ENCODE results near the gene SNAP91.
A peak's percentile ranks its signal among the peaks of the same experiment; 100 is the strongest.

SNAP91 gene

DNA sequence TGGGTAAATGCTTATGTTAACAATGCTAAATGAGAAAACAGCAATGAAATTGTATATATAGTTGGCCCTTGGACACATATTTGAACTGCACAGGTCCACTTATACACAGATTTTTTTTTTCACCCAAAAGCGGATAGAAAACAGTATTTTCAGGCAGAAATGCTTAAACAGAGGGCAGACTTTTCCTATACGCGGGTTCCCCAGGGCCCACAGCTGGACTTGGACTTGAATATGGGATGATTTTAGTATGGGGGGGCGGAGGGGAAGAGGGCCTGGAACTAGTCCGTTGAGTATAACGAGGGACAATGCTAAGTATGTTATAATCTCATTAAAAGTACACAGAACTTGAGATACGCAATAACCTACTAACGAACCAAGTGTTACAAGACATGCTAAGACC, 197.6 kb downstream of the SNAP91 start:
- peaks cover 3% of the 10 kb centered on the region; the same call in 1 of the 2 replicates for H3K4me1 ChIP-seq (ENCODE audit: control insufficient read depth, insufficient read depth, low read length)
- no peaks in the 10 kb centered on the region for H3K36me3 ChIP-seq (ENCODE audit: control insufficient read depth, insufficient read depth, low read length)
- H3K4me3 ChIP-seq (ENCODE audit: low read depth, low read length): peak overlapping the region; percentile 86; the same call in 1 of the 2 replicates
- no peak overlapping the region for H3K27ac ChIP-seq (ENCODE audit: low read depth, low read length)
- H3K27me3 ChIP-seq (ENCODE audit: control insufficient read depth, insufficient read depth, low read length): peaks cover 10% of the 10 kb centered on the region; the same call in 1 of the 2 replicates
- no peak overlapping the region for H3K9ac ChIP-seq (ENCODE audit: low read length)
- no peaks in the 10 kb centered on the region for H3K9me3 ChIP-seq (ENCODE audit: control insufficient read depth, insufficient read depth, low read depth, low read length)

DNA sequence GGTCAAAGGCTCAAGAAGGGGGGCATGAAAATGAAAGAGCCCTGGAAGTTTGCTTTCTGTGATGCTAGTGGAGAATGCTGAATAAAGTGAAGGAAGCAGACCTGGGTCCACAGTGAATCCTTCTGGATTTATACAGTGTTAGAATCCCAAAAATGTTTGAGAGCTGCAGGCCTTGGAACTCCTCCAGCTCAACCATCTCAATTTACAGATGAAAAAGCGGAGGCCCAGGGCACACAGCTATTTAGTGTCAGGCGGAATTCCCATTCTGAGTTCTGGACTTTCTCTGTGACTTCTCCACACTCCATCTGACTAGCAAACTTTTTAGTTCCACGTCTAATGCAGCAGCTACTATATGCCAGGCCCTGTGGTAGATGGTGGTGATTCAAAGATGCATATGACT, 198.1 kb downstream of the SNAP91 start:
- Histone ChIP-seq H3K27me3 (ENCODE audit: control insufficient read depth, insufficient read depth, low read length) (peaks cover 10% of the 10 kb centered on the region; the same call in 1 of the 2 replicates), H3K9me3 (ENCODE audit: control insufficient read depth, insufficient read depth, low read depth, low read length) (no peaks in the 10 kb centered on the region), H3K36me3 (ENCODE audit: control insufficient read depth, insufficient read depth, low read length) (no peaks in the 10 kb centered on the region), H3K27ac (ENCODE audit: low read depth, low read length) (no peak overlapping the region), H3K4me3 (ENCODE audit: low read depth, low read length) (no peak overlapping the region), H3K4me1 (ENCODE audit: control insufficient read depth, insufficient read depth, low read length) (peaks cover 3% of the 10 kb centered on the region; the same call in 1 of the 2 replicates), H3K9ac (ENCODE audit: low read length) (no peak overlapping the region)

DNA sequence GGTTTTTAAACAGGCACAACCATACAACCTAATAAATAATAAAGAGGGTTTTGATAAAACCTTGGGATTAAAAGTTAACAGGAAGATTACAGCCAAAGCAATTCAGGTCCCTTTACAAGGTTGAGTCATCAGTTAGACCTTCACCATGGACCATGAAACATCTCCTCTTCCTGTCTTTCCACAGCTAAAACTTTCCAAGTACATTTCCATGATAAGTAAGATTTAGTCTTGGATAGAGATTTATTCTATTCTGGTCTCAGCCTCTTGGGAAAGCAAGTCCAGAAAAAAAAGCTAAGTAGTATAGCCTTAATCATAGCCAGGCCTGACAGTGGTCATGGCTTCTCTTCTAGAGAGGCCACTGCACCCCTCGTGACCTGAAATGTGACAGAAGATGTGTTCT, 199.5 kb downstream of the SNAP91 start:
- Histone ChIP-seq H3K4me1 (ENCODE audit: control insufficient read depth, insufficient read depth, low read length) (peaks cover 3% of the 10 kb centered on the region; the same call in 1 of the 2 replicates), H3K4me3 (ENCODE audit: low read depth, low read length) (no peak overlapping the region), H3K27me3 (ENCODE audit: control insufficient read depth, insufficient read depth, low read length) (peaks cover 10% of the 10 kb centered on the region; the same call in 1 of the 2 replicates), H3K9me3 (ENCODE audit: control insufficient read depth, insufficient read depth, low read depth, low read length) (no peaks in the 10 kb centered on the region), H3K27ac (ENCODE audit: low read depth, low read length) (no peak overlapping the region), H3K36me3 (ENCODE audit: control insufficient read depth, insufficient read depth, low read length) (no peaks in the 10 kb centered on the region), H3K9ac (ENCODE audit: low read length) (no peak overlapping the region)

DNA sequence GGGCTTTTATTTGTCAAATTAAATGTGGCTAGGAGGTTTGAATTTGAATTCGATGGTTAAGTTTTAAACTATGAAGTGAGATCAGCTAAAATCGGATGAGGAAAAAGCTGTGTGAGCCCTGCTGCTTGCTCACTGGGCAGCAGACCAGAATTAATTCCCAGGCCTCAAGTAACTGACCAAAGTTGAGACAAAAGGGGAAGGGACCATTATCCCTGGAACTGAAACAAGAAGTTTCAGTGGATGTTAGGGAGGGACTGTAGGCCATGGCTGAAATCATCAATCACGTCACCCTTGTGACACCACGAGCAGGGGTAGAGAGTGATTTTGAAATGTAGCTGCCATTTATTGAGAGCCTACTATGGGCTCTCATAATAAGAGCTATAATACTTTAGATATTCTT, 203.5 kb downstream of the SNAP91 start:
- no peaks in the 10 kb centered on the region for H3K9me3 ChIP-seq (ENCODE audit: control insufficient read depth, insufficient read depth, low read depth, low read length)
- H3K4me1 ChIP-seq (ENCODE audit: control insufficient read depth, insufficient read depth, low read length): no peaks in the 10 kb centered on the region
- H3K27ac ChIP-seq (ENCODE audit: low read depth, low read length): no peak overlapping the region
- H3K36me3 ChIP-seq (ENCODE audit: control insufficient read depth, insufficient read depth, low read length): no peaks in the 10 kb centered on the region
- no peak overlapping the region for H3K9ac ChIP-seq (ENCODE audit: low read length)
- H3K4me3 ChIP-seq (ENCODE audit: low read depth, low read length): no peak overlapping the region
- no peaks in the 10 kb centered on the region for H3K27me3 ChIP-seq (ENCODE audit: control insufficient read depth, insufficient read depth, low read length)

All from HUES6 (cell line).